Suppressor macrophage treated with lipopolysaccharide for 1 hour (primary cell): ENCODE measurements around the gene ADAP1.

Experiments used
- DNase-seq, 3 donors: peaks; one replicate each; pipeline ENCODE4 v3.0.0-alpha.2; 2020 to 2022

Gene ADAP1

DNA sequence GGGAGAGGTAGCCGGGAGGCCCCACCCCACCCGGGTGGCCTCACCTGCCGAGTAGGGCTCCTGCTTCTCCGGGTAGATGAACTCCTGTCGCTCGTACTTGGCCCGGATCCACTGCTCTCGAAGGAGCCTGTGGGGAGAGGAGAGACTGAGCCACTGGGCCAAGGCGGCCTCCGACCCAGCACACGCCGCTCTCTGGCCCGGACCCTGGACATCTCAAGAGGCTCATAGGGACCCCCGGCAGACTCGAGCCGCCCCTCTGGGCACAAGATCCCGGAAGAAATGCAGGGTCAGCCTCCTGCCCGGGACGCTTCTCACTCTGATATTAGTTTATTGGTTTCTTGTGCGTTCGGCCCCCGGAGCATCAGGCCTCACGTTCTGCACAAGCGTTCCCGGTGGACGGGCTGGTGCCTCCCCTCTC lies 34.5 kb downstream of the ADAP1 start:
- no peak for DNase-seq

DNA sequence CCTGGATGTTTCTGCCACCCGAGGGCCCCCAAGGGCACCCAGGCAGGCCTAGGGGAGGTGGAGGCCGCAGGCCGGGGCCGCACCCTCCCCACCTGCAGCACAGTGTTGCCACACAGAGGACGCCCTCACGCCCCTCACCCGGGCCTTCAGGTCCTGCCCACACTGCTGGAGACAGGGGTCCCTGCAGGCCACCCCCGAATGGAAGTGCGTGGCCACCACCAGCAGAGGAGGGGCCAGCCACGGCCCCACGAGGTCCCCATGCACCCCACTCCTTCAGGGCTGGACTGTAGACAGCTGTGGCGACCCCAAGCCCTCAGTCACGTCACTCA lies 35.4 kb downstream of the ADAP1 start:
- DNase-seq = no peak

- no peak for DNase-seq
Observed at GRCh38 chr7:918441-919113, 35.9 kb downstream of the ADAP1 start.

GRCh38 chr7:918118-918425 lies 36.4 kb downstream of the ADAP1 start:
- DNase-seq = no peak

DNA sequence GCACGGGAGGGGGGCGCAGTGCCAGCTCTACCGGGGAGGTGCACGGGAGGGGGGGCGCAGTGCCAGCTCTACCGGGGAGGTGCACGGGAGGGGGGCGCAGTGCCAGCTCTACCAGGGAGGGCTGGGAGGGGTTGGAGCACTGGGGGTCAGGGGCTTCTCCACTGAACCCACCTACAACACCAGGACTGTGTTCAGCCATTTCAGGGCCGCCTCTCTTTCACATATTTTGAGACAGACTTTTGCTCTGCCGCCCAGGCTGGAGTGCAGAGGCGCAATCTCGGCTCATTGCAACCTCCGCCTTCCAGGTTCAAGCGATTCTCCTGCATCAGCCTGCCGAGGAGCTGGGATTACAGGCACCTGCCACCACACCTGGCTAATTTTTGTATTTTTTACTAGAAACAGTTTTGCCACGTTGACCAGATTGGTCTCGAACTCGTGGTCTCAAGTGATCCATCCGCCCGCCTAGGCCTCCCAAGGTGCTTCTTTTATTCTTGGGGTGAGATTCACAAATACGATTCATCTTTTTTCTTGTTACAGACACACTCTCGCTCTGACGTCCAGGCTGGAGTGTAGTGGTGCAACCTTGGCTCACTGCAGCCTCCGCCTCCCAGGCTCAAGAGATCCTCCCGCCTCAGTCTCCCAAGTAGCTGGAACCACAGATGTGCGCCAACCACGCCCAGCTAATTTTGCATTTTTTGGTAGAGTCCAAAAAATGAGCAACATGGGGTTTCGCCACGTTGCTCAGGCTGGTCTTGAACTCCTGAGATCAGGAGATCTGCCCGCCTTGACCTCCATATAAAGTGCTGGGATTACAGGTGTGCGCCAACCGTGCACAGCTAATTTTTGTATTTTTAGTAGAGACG lies 37.0 kb downstream of the ADAP1 start:
- DNase-seq = no peak

DNA sequence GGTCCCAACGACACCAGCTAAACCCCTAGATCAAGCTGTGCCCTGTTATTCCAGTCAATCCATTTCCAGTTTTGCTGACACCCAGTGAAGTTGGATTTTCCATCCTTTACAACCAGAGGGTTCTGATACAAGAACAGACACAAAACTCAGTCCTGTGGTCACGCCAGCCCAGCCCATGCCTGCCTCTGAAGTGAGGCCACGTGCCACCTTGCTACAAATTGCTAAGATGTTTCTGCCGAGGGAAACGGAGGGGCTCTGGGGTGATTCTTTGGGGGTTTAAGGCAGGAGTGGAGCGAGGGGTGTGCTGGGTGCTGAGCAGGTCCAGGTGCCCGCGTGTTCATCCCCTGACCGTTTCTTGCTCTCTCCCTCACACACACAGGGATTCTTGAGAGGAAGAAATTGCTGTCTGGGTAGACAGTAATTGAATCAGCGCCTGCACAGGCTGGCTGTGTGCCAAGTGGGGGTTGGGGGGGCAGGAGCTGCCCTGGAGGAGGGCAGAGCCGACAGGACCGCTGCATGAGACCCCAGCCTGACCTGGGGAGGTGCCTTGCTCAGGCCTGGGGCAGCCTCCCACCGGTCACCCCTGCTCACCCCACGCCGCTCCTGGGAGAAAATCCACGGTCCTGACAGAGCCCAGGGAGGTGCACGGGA lies 38.1 kb downstream of the ADAP1 start:
- DNase-seq = no peak

DNA sequence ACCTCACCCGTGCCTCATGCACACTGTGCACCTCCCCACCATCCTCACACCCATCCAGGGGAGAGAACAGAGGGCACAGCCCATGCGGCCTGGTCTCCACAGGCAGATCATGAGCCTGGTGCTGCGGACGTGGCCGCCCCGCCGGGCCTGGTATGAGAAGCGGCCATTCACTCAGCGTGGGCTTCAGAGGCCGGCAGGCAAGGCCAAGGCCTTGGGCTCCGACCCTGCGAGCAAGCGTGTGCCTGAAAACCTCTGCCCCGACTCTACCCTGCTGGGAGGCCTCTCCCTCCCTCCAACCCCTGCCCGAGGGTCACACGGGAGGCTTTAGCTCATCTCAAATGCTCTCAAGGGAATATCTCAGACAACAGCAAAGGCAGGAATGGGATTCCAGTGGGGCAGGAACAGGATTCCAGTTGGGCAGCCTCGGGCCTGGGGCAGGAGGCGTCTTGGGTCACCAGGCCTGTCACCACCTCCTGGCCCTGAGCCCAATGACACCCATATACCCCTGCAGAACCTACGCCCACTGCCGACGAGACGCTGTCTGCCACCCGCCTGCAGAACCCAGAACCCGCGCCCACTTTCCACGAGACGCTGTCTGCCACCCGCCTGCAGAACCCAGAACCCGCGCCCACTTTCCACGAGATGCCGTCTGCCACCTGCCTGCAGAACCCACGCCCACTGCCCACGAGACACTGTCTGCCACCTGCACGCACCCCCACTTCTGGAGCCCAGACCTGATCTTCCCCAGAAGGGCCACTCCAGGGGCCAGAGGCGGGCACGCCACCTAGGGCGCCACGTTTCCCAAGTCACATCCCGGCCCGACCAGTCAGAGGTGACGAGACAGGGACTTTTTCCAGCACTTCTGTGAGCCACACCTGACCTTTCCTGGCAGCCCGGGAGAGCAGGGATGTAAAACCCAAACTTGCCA lies 38.9 kb downstream of the ADAP1 start:
- DNase-seq = no peak

- no peak for DNase-seq
Observed at GRCh38 chr7:914521-915194, 39.8 kb downstream of the ADAP1 start.

GRCh38 chr7:913736-914520 lies 40.6 kb downstream of the ADAP1 start:
- no peak for DNase-seq

GRCh38 chr7:911791-912480 lies 42.5 kb downstream of the ADAP1 start:
- no peak for DNase-seq

DNA sequence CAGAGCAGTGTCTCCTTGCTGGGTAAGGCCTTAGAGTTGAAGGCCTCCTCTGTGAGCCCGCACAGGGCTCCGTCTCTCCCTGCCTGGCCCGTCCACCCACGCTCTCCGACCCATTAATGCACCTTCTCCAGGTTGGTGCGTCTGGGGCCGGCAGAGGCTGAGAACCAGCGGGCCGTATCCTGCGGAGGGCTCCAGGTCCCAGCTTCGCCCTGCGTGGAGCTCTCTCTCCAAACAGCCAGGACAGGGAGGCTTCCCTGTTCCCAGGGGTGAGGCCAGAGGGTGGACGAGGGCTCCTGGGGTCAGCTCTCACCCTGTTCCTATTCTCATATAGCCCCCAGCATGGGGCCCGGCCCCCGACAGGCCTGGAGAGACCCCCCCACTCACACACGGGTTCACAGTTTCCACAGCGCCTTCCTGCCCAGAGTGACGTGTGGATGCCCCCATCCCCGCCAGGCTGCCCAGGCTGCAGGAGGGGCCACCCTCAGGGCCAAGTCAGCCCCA lies 43.5 kb downstream of the ADAP1 start:
- no peak for DNase-seq

- DNase-seq = peak in 1 of 3 donors; percentile 29
Observed at GRCh38 chr7:910441-910861, 44.0 kb downstream of the ADAP1 start.

- DNase-seq = peak; percentile 94
Observed at GRCh38 chr7:909358-910329, 44.8 kb downstream of the ADAP1 start.

DNA sequence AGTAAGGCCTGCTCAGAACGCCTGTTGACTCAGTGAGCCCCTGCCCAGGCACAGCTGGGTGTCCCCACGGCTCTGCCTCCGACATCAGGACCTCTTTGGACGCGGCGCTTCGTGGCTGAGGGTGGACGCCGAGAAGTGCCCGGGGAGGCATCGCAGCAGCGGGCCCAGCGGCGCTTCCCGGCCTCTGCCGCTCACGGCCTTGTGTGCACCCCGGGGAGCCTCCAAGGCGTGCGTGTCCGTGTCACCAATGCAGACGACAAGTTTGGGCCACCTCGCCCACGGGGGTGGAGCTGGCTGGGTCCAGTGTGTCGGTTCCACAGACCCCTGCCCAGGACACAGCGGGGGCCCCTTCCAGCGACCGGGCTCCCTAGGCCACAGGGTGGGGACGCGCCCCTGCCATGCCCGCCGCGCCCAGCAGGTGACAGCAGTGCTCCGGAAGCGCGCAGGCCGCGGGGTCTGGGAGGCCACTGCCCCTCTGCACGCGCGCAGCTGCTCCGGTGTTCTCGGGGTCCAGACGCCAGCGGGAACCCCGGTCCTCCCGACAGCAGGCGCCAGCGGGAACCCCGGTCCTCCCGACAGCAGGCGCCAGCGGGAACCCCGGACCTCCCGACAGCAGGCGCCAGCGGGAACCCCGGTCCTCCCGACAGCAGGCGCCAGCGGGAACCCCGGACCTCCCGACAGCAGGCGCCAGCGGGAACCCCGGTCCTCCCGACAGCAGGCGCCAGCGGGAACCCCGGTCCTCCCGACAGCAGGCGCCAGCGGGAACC lies 45.7 kb downstream of the ADAP1 start:
- DNase-seq = peak; percentile 55 to 72 (median 72)

DNA sequence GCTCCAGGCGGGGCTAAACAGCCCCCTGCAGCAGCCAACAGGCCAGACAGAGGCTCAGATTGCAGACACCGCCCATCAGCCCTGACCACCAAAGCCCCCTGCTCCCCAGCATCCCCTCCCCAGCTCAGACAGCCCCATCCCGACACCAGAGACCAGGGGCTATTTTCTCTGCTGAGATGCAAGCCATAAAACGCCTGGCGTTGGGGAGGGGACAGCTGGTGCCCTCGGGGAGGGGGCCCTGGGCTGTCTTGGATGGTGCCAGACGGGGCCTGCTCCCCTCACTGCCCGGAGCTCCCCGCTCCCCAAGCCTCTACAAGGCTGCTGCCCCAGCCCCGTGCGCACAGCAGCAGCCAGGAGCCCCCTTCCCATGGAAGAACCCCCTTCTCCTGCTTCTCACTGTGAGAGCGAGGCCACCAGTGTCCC lies 46.3 kb downstream of the ADAP1 start:
- DNase-seq = no peak

DNA sequence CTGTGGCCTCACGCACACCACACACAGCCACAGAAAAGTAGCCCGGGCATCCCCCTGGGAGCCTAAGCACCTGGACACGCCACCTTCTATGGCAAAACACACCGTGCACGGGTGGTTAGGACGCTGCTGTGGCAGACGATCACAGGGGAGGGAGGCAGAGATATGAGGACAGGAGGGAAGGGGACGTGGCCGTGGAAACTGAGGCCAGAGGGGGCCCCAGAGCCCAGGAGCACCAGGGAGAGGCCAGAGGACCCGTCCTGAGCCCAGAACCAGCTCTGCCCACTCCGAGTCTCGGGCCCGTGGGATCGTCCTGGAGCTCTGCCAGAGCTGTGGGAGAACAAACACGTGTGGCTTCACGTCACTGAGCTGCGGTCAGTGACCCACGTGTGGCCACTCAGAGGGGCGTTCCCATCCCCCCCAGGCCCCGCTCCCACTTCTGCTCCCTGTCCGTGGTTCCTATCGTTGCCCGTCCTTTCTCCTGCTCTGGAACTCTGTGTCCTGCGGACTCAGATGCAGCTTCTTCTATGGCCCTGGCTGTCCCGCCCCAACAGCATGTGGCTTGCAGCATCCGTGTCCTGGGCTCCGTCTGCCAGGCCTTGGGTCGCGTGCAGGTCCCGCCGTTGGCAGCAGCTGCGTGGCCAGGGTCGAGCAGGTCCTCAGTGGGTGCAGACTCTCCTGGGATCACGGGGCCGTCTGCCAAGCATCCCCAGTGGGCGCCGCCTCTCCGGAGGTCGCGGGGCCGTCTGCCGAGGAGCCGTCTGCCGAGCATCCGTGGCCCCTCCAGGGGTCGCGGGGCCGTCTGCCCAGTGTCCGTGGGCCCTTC lies 47.1 kb downstream of the ADAP1 start:
- DNase-seq = peak in 1 of 3 donors; percentile 84

- DNase-seq = no peak
Observed at GRCh38 chr7:906776-907157, 47.7 kb downstream of the ADAP1 start.

DNA sequence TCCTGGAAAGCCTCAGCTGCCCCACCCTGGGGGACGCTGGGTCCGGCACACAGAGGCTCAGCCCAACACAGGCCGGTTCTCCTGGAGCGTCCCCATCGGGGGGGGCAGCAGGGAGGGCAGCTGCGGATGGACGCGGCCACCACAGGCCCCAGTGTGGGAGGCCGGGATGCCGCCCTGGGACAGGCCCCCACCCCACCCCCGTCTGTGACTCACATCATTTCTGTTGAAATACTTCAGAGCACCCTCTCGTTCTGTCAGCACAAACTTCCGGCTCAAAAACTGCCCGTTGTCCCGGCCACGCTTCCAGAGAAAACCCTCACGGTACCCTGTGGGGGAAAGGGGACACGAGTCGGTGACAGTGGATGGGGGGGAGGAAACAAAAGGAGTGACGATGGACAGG lies 49.6 kb downstream of the ADAP1 start:
- peak in 2 of 3 donors; percentile 47 to 51 for DNase-seq
